ENCODE data around the gene ANKDD1B. TPM values are rescaled to one million over a fixed set of nuclear protein-coding genes. Genes with fewer than 3 reads are reported as not detected.

The ANKDD1B gene
- total RNA-seq, 4 donors from 2014 or later = 0.33 to 0.83 TPM; not detected in 2

GRCh38 chr5:75666801-75667200 lies 55.5 kb downstream of the ANKDD1B start:
- TF ChIP-seq POLR2A (IDR thresholded peaks at IDR 0.05; ENCODE audit: low read depth) = no peak
- TF ChIP-seq POLR2AphosphoS5 (IDR thresholded peaks at IDR 0.05) = no peak
- TF ChIP-seq EP300 (IDR thresholded peaks at IDR 0.05) = no peak
- TF ChIP-seq CTCF (IDR thresholded peaks at IDR 0.05) = no peak
- Histone ChIP-seq H3K4me3 (no peak overlapping the region), H3K9me3 (no peaks in the 10 kb centered on the region), H3K4me1 (peaks cover 0 to 15% (median 8%) of the 10 kb centered on the region in 4 donors), H3K36me3 (no peaks in the 10 kb centered on the region), H3K27ac (replicated peaks in 1 of 4) (no peak overlapping the region), H3K27me3 (no peaks in the 10 kb centered on the region)
- WGBS = 69% methylated on average over 6 of the region's 6 CpGs
- no peak for DNase-seq (ENCODE audit: extremely low spot score)
- intact Hi-C loops (cut with DNase I) = no loop called here

GRCh38 chr5:75667586-75667985 lies 56.3 kb downstream of the ANKDD1B start:
- intact Hi-C loops (cut with DNase I) = no loop called here
- no peak overlapping the region for H3K4me3 ChIP-seq

GRCh38 chr5:75668445-75668844 lies 57.2 kb downstream of the ANKDD1B start:
- no peaks in the 10 kb centered on the region for H3K27me3 ChIP-seq
- no peak for DNase-seq (ENCODE audit: extremely low spot score)
- no peaks in the 10 kb centered on the region for H3K9me3 ChIP-seq
- 77% methylated on average over 2 of the region's 2 CpGs for WGBS
- H3K4me1 ChIP-seq = peaks cover 0 to 15% (median 8%) of the 10 kb centered on the region in 4 donors
- intact Hi-C loops (cut with DNase I) = no loop called here
- no peak overlapping the region for H3K4me3 ChIP-seq
- peaks cover 0 to 12% (median 4%) of the 10 kb centered on the region in 4 donors for H3K36me3 ChIP-seq
- TF ChIP-seq CTCF (IDR thresholded peaks at IDR 0.05) (no peak), EP300 (IDR thresholded peaks at IDR 0.05) (no peak), POLR2AphosphoS5 (IDR thresholded peaks at IDR 0.05) (no peak), POLR2A (IDR thresholded peaks at IDR 0.05; ENCODE audit: low read depth) (no peak)
- no peak overlapping the region for H3K27ac ChIP-seq (replicated peaks in 1 of 4)

More at GRCh38 chr5:75667586-75667985, 56.3 kb downstream of the ANKDD1B start:
- H3K27me3 ChIP-seq = no peaks in the 10 kb centered on the region
- DNase-seq (ENCODE audit: extremely low spot score) = no peak
- peaks cover 0 to 15% (median 8%) of the 10 kb centered on the region in 4 donors for H3K4me1 ChIP-seq
- no peaks in the 10 kb centered on the region for H3K9me3 ChIP-seq
- H3K36me3 ChIP-seq = peaks cover 0 to 3% (median under 1%) of the 10 kb centered on the region in 4 donors
- TF ChIP-seq CTCF (IDR thresholded peaks at IDR 0.05) (no peak), EP300 (IDR thresholded peaks at IDR 0.05) (no peak), POLR2AphosphoS5 (IDR thresholded peaks at IDR 0.05) (no peak), POLR2A (IDR thresholded peaks at IDR 0.05; ENCODE audit: low read depth) (no peak)
- 57% methylated on average over 2 of the region's 2 CpGs for WGBS
- H3K27ac ChIP-seq (replicated peaks in 1 of 4) = no peak overlapping the region

- Histone ChIP-seq H3K4me3 (peak overlapping the region in 1 of 4 donors; percentile 36), H3K27me3 (no peaks in the 10 kb centered on the region), H3K36me3 (peaks cover 0 to 15% (median 5%) of the 10 kb centered on the region in 4 donors), H3K27ac (replicated peaks in 1 of 4) (peak overlapping the region in 2 of 4 donors; percentile 24 to 49), H3K4me1 (peaks cover 0 to 15% (median 8%) of the 10 kb centered on the region in 4 donors), H3K9me3 (no peaks in the 10 kb centered on the region)
- no peak for DNase-seq (ENCODE audit: extremely low spot score)
- 53% methylated on average over 10 of the region's 10 CpGs for whole genome bisulfite sequencing
- TF ChIP-seq EP300 (IDR thresholded peaks at IDR 0.05) (no peak), CTCF (IDR thresholded peaks at IDR 0.05) (no peak), POLR2AphosphoS5 (IDR thresholded peaks at IDR 0.05) (no peak), POLR2A (IDR thresholded peaks at IDR 0.05; ENCODE audit: low read depth) (no peak)
- intact Hi-C loops (cut with DNase I) = no loop called here
These were observed 57.9 kb downstream of the ANKDD1B start for GRCh38 chr5:75668977-75669689.

All from esophagus muscularis mucosa (tissue), 4 donors.